GM12878 (cell line): ENCODE results near the gene OVOL1.

Experiments used
- EGR1 ChIP-seq, 2 experiments: IDR thresholded peaks; 1 replicate in 1 of 2; 2 replicates in 1 of 2; pipeline ENCODE4 v1.6.1; 2011 to 2012; ENCODE audit warnings: low read depth in 2 of 2, low read length in 2 of 2, borderline replicate concordance in 1 of 2, mild to moderate bottlenecking in 1 of 2, moderate library complexity in 1 of 2
- EZH2 ChIP-seq: IDR thresholded peaks from 2 replicates; pipeline ENCODE4 v1.6.1; 2012; ENCODE audit warnings: low read depth, mild to moderate bottlenecking, control low read depth, inconsistent platforms, low read length, borderline replicate concordance; ENCODE audit not compliant: control insufficient read depth
- FOXK2 ChIP-seq: fragments of 450-650 bp; IDR thresholded peaks from 2 replicates; pipeline ENCODE4 v1.6.1; 2017; ENCODE audit warnings: mild to moderate bottlenecking, moderate library complexity
- NFYB ChIP-seq: IDR thresholded peaks from 2 replicates; pipeline ENCODE4 v1.6.1; 2011; ENCODE audit warnings: low read depth, mild to moderate bottlenecking, low read length, improper control_type of control experiment, moderate library complexity; ENCODE audit not compliant: insufficient read depth
- RAD21 ChIP-seq: IDR thresholded peaks from 2 replicates; pipeline ENCODE4 v1.6.1; 2011; ENCODE audit warnings: mild to moderate bottlenecking, low read depth, low read length, moderate library complexity; ENCODE audit not compliant: insufficient read depth
- SREBF1 ChIP-seq: IDR thresholded peaks from 2 replicates; pipeline ENCODE4 v1.6.1; 2012; ENCODE audit warnings: mild to moderate bottlenecking, low read length
- TCF12 ChIP-seq: IDR thresholded peaks from 2 replicates; pipeline ENCODE4 v1.6.1; 2011; ENCODE audit warnings: low read depth, mild to moderate bottlenecking, low read length
- TF ChIP-seq, protein P1 (sequence below), 3 experiments: IDR thresholded peaks in 2 of 3; conservative IDR thresholded peaks in 1 of 3; 2 replicates each; pipeline ENCODE4 v1.5.1; 2011; ENCODE audit warnings: low read depth in 3 of 3, low read length in 3 of 3, mild to moderate bottlenecking in 3 of 3, control low read depth in 2 of 3, moderate library complexity in 2 of 3, inconsistent platforms in 1 of 3, mixed read lengths in 1 of 3; ENCODE audit not compliant: control insufficient read depth in 2 of 3, insufficient read depth in 1 of 3; ENCODE audit errors: extremely low read depth in 1 of 3
- TF ChIP-seq, protein P2 (sequence below): fragments of 450-650 bp; IDR thresholded peaks from 2 replicates; pipeline ENCODE4 v1.6.1; 2017; ENCODE audit warnings: mild to moderate bottlenecking, moderate library complexity
- TF ChIP-seq, protein P3 (sequence below): fragments of 450-650 bp; formaldehyde crosslinking; IDR thresholded peaks from 2 replicates; pipeline ENCODE4 v1.5.0; 2022; ENCODE audit warnings: mild to moderate bottlenecking, missing genetic modification characterization

DNA sequence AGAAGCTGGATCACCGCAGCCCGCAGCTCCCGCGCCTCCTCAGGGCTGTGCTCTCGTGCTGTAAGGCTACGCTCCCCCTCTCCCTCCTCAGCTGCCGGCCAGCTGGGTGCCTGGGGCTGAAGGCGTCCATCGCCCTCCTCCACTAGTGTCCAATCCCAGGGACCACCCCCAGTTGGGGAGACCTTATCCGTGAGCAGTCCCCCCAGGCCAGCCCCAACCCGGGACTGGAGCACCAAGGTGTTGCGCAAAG is 7.3 kb upstream of the OVOL1 start:
- TF ChIP-seq, protein P1, sequence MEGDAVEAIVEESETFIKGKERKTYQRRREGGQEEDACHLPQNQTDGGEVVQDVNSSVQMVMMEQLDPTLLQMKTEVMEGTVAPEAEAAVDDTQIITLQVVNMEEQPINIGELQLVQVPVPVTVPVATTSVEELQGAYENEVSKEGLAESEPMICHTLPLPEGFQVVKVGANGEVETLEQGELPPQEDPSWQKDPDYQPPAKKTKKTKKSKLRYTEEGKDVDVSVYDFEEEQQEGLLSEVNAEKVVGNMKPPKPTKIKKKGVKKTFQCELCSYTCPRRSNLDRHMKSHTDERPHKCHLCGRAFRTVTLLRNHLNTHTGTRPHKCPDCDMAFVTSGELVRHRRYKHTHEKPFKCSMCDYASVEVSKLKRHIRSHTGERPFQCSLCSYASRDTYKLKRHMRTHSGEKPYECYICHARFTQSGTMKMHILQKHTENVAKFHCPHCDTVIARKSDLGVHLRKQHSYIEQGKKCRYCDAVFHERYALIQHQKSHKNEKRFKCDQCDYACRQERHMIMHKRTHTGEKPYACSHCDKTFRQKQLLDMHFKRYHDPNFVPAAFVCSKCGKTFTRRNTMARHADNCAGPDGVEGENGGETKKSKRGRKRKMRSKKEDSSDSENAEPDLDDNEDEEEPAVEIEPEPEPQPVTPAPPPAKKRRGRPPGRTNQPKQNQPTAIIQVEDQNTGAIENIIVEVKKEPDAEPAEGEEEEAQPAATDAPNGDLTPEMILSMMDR (IDR thresholded peaks at IDR 0.05 in 2 of 3, conservative IDR thresholded peaks at IDR 0.05 in 1 of 3; ENCODE audit: control insufficient read depth in 2 of 3, extremely low read depth in 1 of 3, insufficient read depth in 1 of 3, low read depth in 3 of 3, low read length in 3 of 3), result no peak
- TF ChIP-seq RAD21, result no peak
- TF ChIP-seq, protein P2, sequence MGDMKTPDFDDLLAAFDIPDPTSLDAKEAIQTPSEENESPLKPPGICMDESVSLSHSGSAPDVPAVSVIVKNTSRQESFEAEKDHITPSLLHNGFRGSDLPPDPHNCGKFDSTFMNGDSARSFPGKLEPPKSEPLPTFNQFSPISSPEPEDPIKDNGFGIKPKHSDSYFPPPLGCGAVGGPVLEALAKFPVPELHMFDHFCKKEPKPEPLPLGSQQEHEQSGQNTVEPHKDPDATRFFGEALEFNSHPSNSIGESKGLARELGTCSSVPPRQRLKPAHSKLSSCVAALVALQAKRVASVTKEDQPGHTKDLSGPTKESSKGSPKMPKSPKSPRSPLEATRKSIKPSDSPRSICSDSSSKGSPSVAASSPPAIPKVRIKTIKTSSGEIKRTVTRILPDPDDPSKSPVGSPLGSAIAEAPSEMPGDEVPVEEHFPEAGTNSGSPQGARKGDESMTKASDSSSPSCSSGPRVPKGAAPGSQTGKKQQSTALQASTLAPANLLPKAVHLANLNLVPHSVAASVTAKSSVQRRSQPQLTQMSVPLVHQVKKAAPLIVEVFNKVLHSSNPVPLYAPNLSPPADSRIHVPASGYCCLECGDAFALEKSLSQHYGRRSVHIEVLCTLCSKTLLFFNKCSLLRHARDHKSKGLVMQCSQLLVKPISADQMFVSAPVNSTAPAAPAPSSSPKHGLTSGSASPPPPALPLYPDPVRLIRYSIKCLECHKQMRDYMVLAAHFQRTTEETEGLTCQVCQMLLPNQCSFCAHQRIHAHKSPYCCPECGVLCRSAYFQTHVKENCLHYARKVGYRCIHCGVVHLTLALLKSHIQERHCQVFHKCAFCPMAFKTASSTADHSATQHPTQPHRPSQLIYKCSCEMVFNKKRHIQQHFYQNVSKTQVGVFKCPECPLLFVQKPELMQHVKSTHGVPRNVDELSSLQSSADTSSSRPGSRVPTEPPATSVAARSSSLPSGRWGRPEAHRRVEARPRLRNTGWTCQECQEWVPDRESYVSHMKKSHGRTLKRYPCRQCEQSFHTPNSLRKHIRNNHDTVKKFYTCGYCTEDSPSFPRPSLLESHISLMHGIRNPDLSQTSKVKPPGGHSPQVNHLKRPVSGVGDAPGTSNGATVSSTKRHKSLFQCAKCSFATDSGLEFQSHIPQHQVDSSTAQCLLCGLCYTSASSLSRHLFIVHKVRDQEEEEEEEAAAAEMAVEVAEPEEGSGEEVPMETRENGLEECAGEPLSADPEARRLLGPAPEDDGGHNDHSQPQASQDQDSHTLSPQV, result no peak
- TF ChIP-seq EGR1 (IDR thresholded peaks at IDR 0.05; ENCODE audit: borderline replicate concordance in 1 of 2, low read depth in 2 of 2, low read length in 2 of 2), result no peak
- TF ChIP-seq TCF12, result no peak
- TF ChIP-seq FOXK2, result no peak
- no peak for TF ChIP-seq EZH2
- TF ChIP-seq, protein P3, sequence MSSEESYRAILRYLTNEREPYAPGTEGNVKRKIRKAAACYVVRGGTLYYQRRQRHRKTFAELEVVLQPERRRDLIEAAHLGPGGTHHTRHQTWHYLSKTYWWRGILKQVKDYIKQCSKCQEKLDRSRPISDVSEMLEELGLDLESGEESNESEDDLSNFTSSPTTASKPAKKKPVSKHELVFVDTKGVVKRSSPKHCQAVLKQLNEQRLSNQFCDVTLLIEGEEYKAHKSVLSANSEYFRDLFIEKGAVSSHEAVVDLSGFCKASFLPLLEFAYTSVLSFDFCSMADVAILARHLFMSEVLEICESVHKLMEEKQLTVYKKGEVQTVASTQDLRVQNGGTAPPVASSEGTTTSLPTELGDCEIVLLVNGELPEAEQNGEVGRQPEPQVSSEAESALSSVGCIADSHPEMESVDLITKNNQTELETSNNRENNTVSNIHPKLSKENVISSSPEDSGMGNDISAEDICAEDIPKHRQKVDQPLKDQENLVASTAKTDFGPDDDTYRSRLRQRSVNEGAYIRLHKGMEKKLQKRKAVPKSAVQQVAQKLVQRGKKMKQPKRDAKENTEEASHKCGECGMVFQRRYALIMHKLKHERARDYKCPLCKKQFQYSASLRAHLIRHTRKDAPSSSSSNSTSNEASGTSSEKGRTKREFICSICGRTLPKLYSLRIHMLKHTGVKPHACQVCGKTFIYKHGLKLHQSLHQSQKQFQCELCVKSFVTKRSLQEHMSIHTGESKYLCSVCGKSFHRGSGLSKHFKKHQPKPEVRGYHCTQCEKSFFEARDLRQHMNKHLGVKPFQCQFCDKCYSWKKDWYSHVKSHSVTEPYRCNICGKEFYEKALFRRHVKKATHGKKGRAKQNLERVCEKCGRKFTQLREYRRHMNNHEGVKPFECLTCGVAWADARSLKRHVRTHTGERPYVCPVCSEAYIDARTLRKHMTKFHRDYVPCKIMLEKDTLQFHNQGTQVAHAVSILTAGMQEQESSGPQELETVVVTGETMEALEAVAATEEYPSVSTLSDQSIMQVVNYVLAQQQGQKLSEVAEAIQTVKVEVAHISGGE (CRISPR knock-in tag), result no peak
- TF ChIP-seq SREBF1, result no peak
- no peak for TF ChIP-seq NFYB
